IMR-90 (cell line): ENCODE results near the gene FN1. TPM values are rescaled to one million over a fixed set of nuclear protein-coding genes. Genes with fewer than 3 reads are reported as not detected.

ENCODE experiments used
- ATAC-seq: fragments of 200-7000 bp; cut with Tn5 transposase; 2 replicates; pipeline ENCODE4 v1.9.1; 2020; ENCODE audit warnings: low read depth, mild to moderate bottlenecking, moderate library complexity
- BruUV-seq: library from RNA; stranded (reverse); fragments of 400-500 nt; replicated peaks from 2 replicates; lab custom pipeline; 2021; lab: Mats Ljungman, UMichigan
- CTCF ChIA-PET: fragments of 300-600 bp; formaldehyde crosslinking; extraction: SDS; loops from one replicate; lab custom pipeline; 2021; ENCODE audit warnings: antibody characterized with exemption; lab: Yijun Ruan, JAX
- POLR2A ChIA-PET: fragments of 300-600 bp; sonication (Branson Sonifier 250); formaldehyde crosslinking; loops from one replicate; lab custom pipeline; 2022; ENCODE audit warnings: antibody characterized with exemption; ENCODE audit not compliant: unreplicated experiment; lab: Charles Lee
- DNase-seq: peaks from one replicate; pipeline ENCODE4 v3.0.0; 2013
- H2AFZ ChIP-seq: replicated peaks from 2 replicates; pipeline ENCODE3; 2013; ENCODE audit warnings: low read length, mild to moderate bottlenecking; ENCODE audit not compliant: poor library complexity
- H2AK5ac ChIP-seq: 2 replicates; pipeline ENCODE4 v1.6.1; 2013; ENCODE audit warnings: low read depth, low read length, inconsistent platforms
- H2AK9ac ChIP-seq: replicated peaks from 2 replicates; pipeline ENCODE3; 2013; ENCODE audit warnings: mild to moderate bottlenecking, low read depth, low read length, moderate library complexity; ENCODE audit not compliant: poor library complexity
- H2BK120ac ChIP-seq: 2 replicates; pipeline ENCODE4 v1.6.1; 2013; ENCODE audit warnings: low read depth, low read length, inconsistent platforms
- H2BK15ac ChIP-seq: 3 replicates; pipeline ENCODE4 v1.6.1; 2013; ENCODE audit warnings: low read depth, low read length, inconsistent platforms
- H2BK20ac ChIP-seq: 2 replicates; pipeline ENCODE4 v1.6.1; 2013; ENCODE audit warnings: low read depth, mild to moderate bottlenecking, inconsistent platforms, low read length, moderate library complexity
- H2BK5ac ChIP-seq: 2 replicates; pipeline ENCODE4 v1.6.1; 2013; ENCODE audit warnings: mild to moderate bottlenecking, low read depth, low read length, inconsistent platforms; ENCODE audit not compliant: poor library complexity, severe bottlenecking
- H3K14ac ChIP-seq: replicated peaks from 2 replicates; pipeline ENCODE4 v1.6.1; 2013; ENCODE audit warnings: low read depth, low read length, inconsistent platforms
- H3K18ac ChIP-seq: 2 replicates; pipeline ENCODE4 v1.6.1; 2013; ENCODE audit warnings: low read depth, low read length, control low read depth
- H3K23ac ChIP-seq: 2 replicates; pipeline ENCODE4 v1.6.1; 2013; ENCODE audit warnings: low read depth, low read length, inconsistent platforms
- H3K27ac ChIP-seq: 2 replicates; pipeline ENCODE4 v1.5.1; 2013; ENCODE audit warnings: mild to moderate bottlenecking, control low read depth, low read length; ENCODE audit not compliant: insufficient read depth
- H3K27me3 ChIP-seq: 2 replicates; pipeline ENCODE4 v1.6.1; 2013; ENCODE audit warnings: low read length; ENCODE audit not compliant: control insufficient read depth, insufficient read depth
- H3K36me3 ChIP-seq: 2 replicates; pipeline ENCODE4 v1.6.1; 2013; ENCODE audit warnings: low read length, mixed read lengths; ENCODE audit not compliant: control insufficient read depth, insufficient read depth
- H3K4ac ChIP-seq: 2 replicates; pipeline ENCODE4 v1.6.1; 2013; ENCODE audit warnings: low read depth, low read length, inconsistent platforms
- H3K4me1 ChIP-seq: 2 replicates; pipeline ENCODE4 v1.6.1; 2013; ENCODE audit warnings: low read length, mixed read lengths; ENCODE audit not compliant: control insufficient read depth, insufficient read depth
- H3K4me2 ChIP-seq: 2 replicates; pipeline ENCODE4 v1.6.1; 2013; ENCODE audit warnings: low read depth, mild to moderate bottlenecking, control low read depth, low read length, moderate library complexity
- H3K4me3 ChIP-seq: 2 replicates; pipeline ENCODE4 v1.5.1; 2013; ENCODE audit warnings: low read depth, mild to moderate bottlenecking, control low read depth, low read length, moderate library complexity; ENCODE audit not compliant: insufficient read depth
- H3K56ac ChIP-seq: 2 replicates; pipeline ENCODE4 v1.6.1; 2013; ENCODE audit warnings: low read length, inconsistent platforms; ENCODE audit not compliant: insufficient read depth; ENCODE audit errors: extremely low read depth
- H3K79me1 ChIP-seq, 2 experiments: 2 replicates each; pipeline ENCODE4 v1.6.1; 2013; ENCODE audit warnings: low read length in 2 of 2, inconsistent platforms in 1 of 2, low read depth in 1 of 2
- H3K9ac ChIP-seq: 2 replicates; pipeline ENCODE4 v1.6.1; 2013; ENCODE audit warnings: low read depth, low read length, control low read depth
- H3K9me1 ChIP-seq: 2 replicates; pipeline ENCODE4 v1.6.1; 2013; ENCODE audit warnings: low read length, inconsistent platforms; ENCODE audit not compliant: insufficient read depth
- H3K9me3 ChIP-seq: 2 replicates; pipeline ENCODE4 v1.6.1; 2013; ENCODE audit warnings: low read length; ENCODE audit not compliant: control insufficient read depth, insufficient read depth
- H4K20me1 ChIP-seq: 2 replicates; pipeline ENCODE4 v1.6.1; 2013; ENCODE audit warnings: low read length, inconsistent platforms; ENCODE audit not compliant: insufficient read depth
- H4K5ac ChIP-seq: 2 replicates; pipeline ENCODE4 v1.6.1; 2013; ENCODE audit warnings: mild to moderate bottlenecking, low read depth, low read length, control low read depth
- H4K8ac ChIP-seq, 2 experiments: 2 replicates each; pipeline ENCODE4 v1.6.1; 2013; ENCODE audit warnings: low read depth in 2 of 2, low read length in 2 of 2, control low read depth in 1 of 2, inconsistent platforms in 1 of 2
- H4K91ac ChIP-seq: 2 replicates; pipeline ENCODE4 v1.6.1; 2013; ENCODE audit warnings: low read depth, low read length, inconsistent platforms; ENCODE audit not compliant: insufficient read depth
- BHLHE40 ChIP-seq: fragments of 150-350 bp; IDR thresholded peaks from 2 replicates; pipeline ENCODE4 v1.6.1; 2016; ENCODE audit warnings: mild to moderate bottlenecking, low read depth, low read length
- MAZ ChIP-seq: IDR thresholded peaks from 2 replicates; pipeline ENCODE4 v1.6.1; 2012; ENCODE audit warnings: low read depth, mild to moderate bottlenecking, low read length, improper control_type of control experiment, moderate library complexity, borderline replicate concordance
- NFE2L2 ChIP-seq: fragments of 150-350 bp; IDR thresholded peaks from 2 replicates; pipeline ENCODE4 v1.6.1; 2016; ENCODE audit warnings: low read depth, mild to moderate bottlenecking, low read length
- POLR2A ChIP-seq: IDR thresholded peaks from 2 replicates; pipeline ENCODE4 v1.6.1; 2012; ENCODE audit warnings: mild to moderate bottlenecking, low read depth, low read length
- RCOR1 ChIP-seq: IDR thresholded peaks from 2 replicates; pipeline ENCODE4 v1.6.1; 2012; ENCODE audit warnings: mild to moderate bottlenecking, low read length, improper control_type of control experiment; ENCODE audit not compliant: insufficient replicate concordance
- WGBS, 2 experiments: methylation state at CpG; one replicate each; pipeline versions ENCODE4 v1.1.5 to v1.1.7; 2013; ENCODE audit warnings: missing lambda C conversion rate in 2 of 2; ENCODE audit not compliant: insufficient read length in 1 of 2; ENCODE audit errors: extremely low coverage in 2 of 2; 5-methylcytosine and 5-hydroxymethylcytosine counted together
- dilution Hi-C: fragments of 300-500 bp; cut with HindIII; formaldehyde crosslinking; loops from one replicate; pipeline ENCODE4 v1.14.3; 2018; ENCODE audit warnings: low sequenced_read_pairs; ENCODE audit not compliant: unreplicated experiment
- in situ Hi-C: fragments of 300-500 bp; cut with MboI; formaldehyde crosslinking; loops from 3 replicates; pipeline ENCODE4 v1.14.3; 2019; ENCODE audit warnings: low sequenced_read_pairs, inconsistent platforms, mixed read lengths
- intact Hi-C: fragments of 100-400 bp; cut with micrococcal nuclease; formaldehyde crosslinking; loops from 2 replicates; pipeline ENCODE4 v1.10.0; 2022
- polyA plus RNA-seq, 3 experiments: library from polyadenylated mRNA; depleted of rRNA; stranded (reverse); fragments of >200 nt; gene quantifications; 2 replicates each; pipeline ENCODE4 v1.2.3, GENCODE V29; 2012; ENCODE audit warnings: low replicate concordance in 1 of 3
- total RNA-seq: library from RNA; depleted of rRNA; stranded (reverse); fragments of >200 nt; gene quantifications from 2 replicates; pipeline ENCODE4 v1.2.3, GENCODE V29; 2012
- TF ChIP-seq, protein P1 (sequence below): fragments of 150-350 bp; IDR thresholded peaks from 2 replicates; pipeline ENCODE4 v1.6.1; 2017; ENCODE audit warnings: mild to moderate bottlenecking, antibody characterized with exemption, low read length, low read depth

The FN1 gene
- total and polyA plus RNA-seq, 2 of the 4 experiments (the other 2 are of a cell fraction), result 8,243 to 13,004 TPM

DNA sequence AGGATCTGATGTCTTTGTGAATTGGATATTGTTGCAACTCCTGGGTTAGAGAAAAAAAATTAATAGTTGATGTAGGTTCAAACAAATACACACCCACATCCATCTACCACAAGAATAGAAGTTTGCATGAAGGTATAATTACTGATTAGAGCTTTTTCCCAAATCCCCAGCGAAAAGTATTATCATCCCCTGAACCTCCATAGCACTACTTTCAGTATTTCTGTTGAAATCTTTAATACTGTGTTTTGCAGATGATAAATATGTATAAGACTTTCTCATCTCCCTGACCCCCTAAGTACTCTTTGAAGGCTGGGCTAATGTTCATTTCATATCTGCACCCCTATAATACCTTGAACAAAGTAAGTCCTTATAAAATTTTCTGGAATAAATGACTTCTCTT is 6.4 kb downstream of the FN1 start:
- H3K14ac ChIP-seq, result no peak overlapping the region
- peaks cover 8% of the 10 kb centered on the region; the same call in 1 of the 2 replicates for H4K20me1 ChIP-seq
- no peak overlapping the region for H2BK5ac ChIP-seq
- H3K36me3 ChIP-seq, result peaks cover 60% of the 10 kb centered on the region
- H3K56ac ChIP-seq, result no peak overlapping the region
- H4K8ac ChIP-seq, result no peak overlapping the region
- no peak overlapping the region for H2BK120ac ChIP-seq
- H3K9ac ChIP-seq, result no peak overlapping the region
- WGBS, 2 experiments, result no CpG with 5 or more reads among the region's 1 CpG
- H3K4me3 ChIP-seq, result no peak overlapping the region
- intact Hi-C loops, result no loop called here
- no peak overlapping the region for H2AK5ac ChIP-seq
- H3K4me1 ChIP-seq, result peaks cover 8% of the 10 kb centered on the region
- peaks cover 15% of the 10 kb centered on the region for H3K9me1 ChIP-seq
- peak; percentile 0 for DNase-seq
- POLR2A ChIA-PET, result no interaction called here
- peaks cover 25 to 50% of the 10 kb centered on the region in 2 experiments for H3K79me1 ChIP-seq
- no peak overlapping the region for H3K27ac ChIP-seq
- H3K23ac ChIP-seq, result no peak overlapping the region
- H3K9me3 ChIP-seq, result no peaks in the 10 kb centered on the region
- H3K18ac ChIP-seq, result no peak overlapping the region
- no peak for ATAC-seq
- TF ChIP-seq RCOR1 (no peak), MAZ (no peak), NFE2L2 (no peak), POLR2A (no peak), BHLHE40 (no peak)
- TF ChIP-seq, protein P1, sequence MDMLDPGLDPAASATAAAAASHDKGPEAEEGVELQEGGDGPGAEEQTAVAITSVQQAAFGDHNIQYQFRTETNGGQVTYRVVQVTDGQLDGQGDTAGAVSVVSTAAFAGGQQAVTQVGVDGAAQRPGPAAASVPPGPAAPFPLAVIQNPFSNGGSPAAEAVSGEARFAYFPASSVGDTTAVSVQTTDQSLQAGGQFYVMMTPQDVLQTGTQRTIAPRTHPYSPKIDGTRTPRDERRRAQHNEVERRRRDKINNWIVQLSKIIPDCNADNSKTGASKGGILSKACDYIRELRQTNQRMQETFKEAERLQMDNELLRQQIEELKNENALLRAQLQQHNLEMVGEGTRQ, result no peak
- H4K5ac ChIP-seq, result no peak overlapping the region
- no peak overlapping the region for H2AK9ac ChIP-seq
- no peaks in the 10 kb centered on the region for H3K27me3 ChIP-seq
- H4K91ac ChIP-seq, result no peak overlapping the region
- dilution Hi-C loops, result no loop called here
- CTCF ChIA-PET, result interaction anchor here (0.6 kb wide), 1 partner anchor 192 kb away, joined by 4 read pairs; no protein-coding TSS in a partner anchor
- H2BK20ac ChIP-seq, result no peak overlapping the region
- H3K4ac ChIP-seq, result no peak overlapping the region
- in situ Hi-C loops, result no loop called here
- no peak overlapping the region for H2AFZ ChIP-seq
- H2BK15ac ChIP-seq, result no peak overlapping the region
- no peak overlapping the region for H3K4me2 ChIP-seq
- no TSS peak for BruUV-seq
